Left lung (tissue), 10 donors: ENCODE measurements around the gene HTR3B. TPM values are rescaled to one million over a fixed set of nuclear protein-coding genes. Genes with fewer than 3 reads are reported as not detected.

ENCODE experiments used
- ATAC-seq: fragments of 200-7000 bp; cut with Tn5 transposase; one replicate; pipeline ENCODE4 v1.9.1; 2020; ENCODE audit warnings: moderate library complexity
- DNase-seq, 4 donors: peaks; one replicate each; pipeline ENCODE4 v3.0.0-alpha.2; 2013 to 2020
- H3K27ac ChIP-seq, 2 donors: fragments of 200-600 bp; sonication (generic) in 1 of 2; one replicate each; pipeline versions ENCODE4 v1.5.0 to v1.8.0; 2020 to 2021
- H3K27me3 ChIP-seq, 2 donors: fragments of 200-600 bp; sonication (generic) in 1 of 2; one replicate each; pipeline versions ENCODE4 v1.5.0 to v1.8.0; 2020 to 2021
- H3K36me3 ChIP-seq, 2 donors: fragments of 200-600 bp; sonication (generic) in 1 of 2; one replicate each; pipeline versions ENCODE4 v1.5.0 to v1.8.0; 2020 to 2021
- H3K4me1 ChIP-seq, 2 donors: fragments of 200-600 bp; one replicate each; pipeline ENCODE4 v1.8.0; 2021
- H3K4me3 ChIP-seq, 2 donors: fragments of 200-600 bp; sonication (generic) in 1 of 2; one replicate each; pipeline versions ENCODE4 v1.5.0 to v1.8.0; 2020 to 2021; ENCODE audit warnings: mild to moderate bottlenecking in 1 of 2
- H3K9me3 ChIP-seq, 2 donors: fragments of 200-600 bp; sonication (generic) in 1 of 2; one replicate each; pipeline versions ENCODE4 v1.5.0 to v1.8.0; 2020 to 2021
- CTCF ChIP-seq, 2 donors: fragments of 200-600 bp; sonication (generic) in 1 of 2; IDR thresholded peaks; one replicate each; pipeline versions ENCODE4 v1.5.0 to v1.8.0; 2021; ENCODE audit warnings: antibody characterized with exemption in 2 of 2
- intact Hi-C, 2 donors: fragments of 100-400 bp; cut with DNase I; formaldehyde crosslinking; loops; one replicate each; pipeline versions ENCODE4 v1.11.2 to v1.14.2; 2022
- polyA plus RNA-seq, 6 donors: library from polyadenylated mRNA; unstranded; fragments of 120-200 nt; gene quantifications; one replicate each; pipeline ENCODE4 v1.2.1, GENCODE V29; 2013; ENCODE audit not compliant: insufficient read length in 6 of 6
- total RNA-seq, 2 donors: library from RNA; stranded (reverse); fragmentation: NEBNext Ultra II Directional; extraction: Animal tissue kit (Norgen Biotek cat#: 25700); gene quantifications; one replicate each; pipeline ENCODE4 v1.2.1, GENCODE V29; 2021
- donor health status: DM: no; HTN: yes; CAD: no.
- donor health status: DM: no; HTN: no; CAD: no.

The HTR3B gene
- total and polyA plus RNA-seq, 8 donors = 0.10 to 0.21 (median 0.15) TPM; not detected in 2

- no peaks in the 10 kb centered on the region for H3K27me3 ChIP-seq
- no peak for TF ChIP-seq CTCF (IDR thresholded peaks at IDR 0.05)
- H3K9me3 ChIP-seq = no peaks in the 10 kb centered on the region
- no peak overlapping the region for H3K4me3 ChIP-seq
- ATAC-seq (no peak), DNase-seq (no peak)
- intact Hi-C loops = no loop called here
- no peaks in the 10 kb centered on the region for H3K4me1 ChIP-seq
- no peaks in the 10 kb centered on the region for H3K36me3 ChIP-seq
- H3K27ac ChIP-seq = no peak overlapping the region
Measured at GRCh38 chr11:113884361-113884836, 20.2 kb upstream of the HTR3B start.

- no peak overlapping the region for H3K4me3 ChIP-seq
- no peak for TF ChIP-seq CTCF (IDR thresholded peaks at IDR 0.05)
- intact Hi-C loops = no loop called here
- H3K4me1 ChIP-seq = no peaks in the 10 kb centered on the region
- no peaks in the 10 kb centered on the region for H3K27me3 ChIP-seq
- no peak for ATAC-seq
- no peaks in the 10 kb centered on the region for H3K9me3 ChIP-seq
- no peaks in the 10 kb centered on the region for H3K36me3 ChIP-seq
- H3K27ac ChIP-seq = no peak overlapping the region
- no peak for DNase-seq
Measured at GRCh38 chr11:113885897-113886296, 18.7 kb upstream of the HTR3B start.

GRCh38 chr11:113888848-113889247 lies 15.7 kb upstream of the HTR3B start:
- no peak for TF ChIP-seq CTCF (IDR thresholded peaks at IDR 0.05)
- Histone ChIP-seq H3K9me3 (no peaks in the 10 kb centered on the region), H3K4me3 (no peak overlapping the region), H3K36me3 (no peaks in the 10 kb centered on the region), H3K4me1 (no peaks in the 10 kb centered on the region), H3K27ac (no peak overlapping the region), H3K27me3 (no peaks in the 10 kb centered on the region)
- DNase-seq = no peak
- ATAC-seq = no peak
- intact Hi-C loops = no loop called here

GRCh38 chr11:113894421-113894996 lies 10.1 kb upstream of the HTR3B start:
- no peak for DNase-seq
- ATAC-seq = no peak
- Histone ChIP-seq H3K9me3 (no peaks in the 10 kb centered on the region), H3K27ac (no peak overlapping the region), H3K4me3 (no peak overlapping the region), H3K36me3 (no peaks in the 10 kb centered on the region), H3K4me1 (no peaks in the 10 kb centered on the region), H3K27me3 (no peaks in the 10 kb centered on the region)
- intact Hi-C loops = loop anchor here in 1 of 2 donors (10.0 kb wide), 1 partner anchor 370 kb away; no protein-coding TSS in a partner anchor
- no peak for TF ChIP-seq CTCF (IDR thresholded peaks at IDR 0.05)

- Histone ChIP-seq H3K9me3 (no peaks in the 10 kb centered on the region), H3K4me3 (no peak overlapping the region), H3K36me3 (no peaks in the 10 kb centered on the region), H3K4me1 (no peaks in the 10 kb centered on the region), H3K27me3 (no peaks in the 10 kb centered on the region), H3K27ac (no peak overlapping the region)
- no peak for TF ChIP-seq CTCF (IDR thresholded peaks at IDR 0.05)
- DNase-seq (no peak), ATAC-seq (peak; percentile 31)
- intact Hi-C loops = loop anchor here in 1 of 2 donors (10.0 kb wide), 1 partner anchor 369 kb away; no protein-coding TSS in a partner anchor
Measured at GRCh38 chr11:113895367-113896155, 9.0 kb upstream of the HTR3B start.
